ENCODE measurements around the gene SUMO3. TPM values are rescaled to one million over a fixed set of nuclear protein-coding genes. Genes with fewer than 3 reads are reported as not detected.

The SUMO3 gene
- total RNA-seq, 2 experiments from 2014 or later, result 83.4 to 84.9 TPM

DNA sequence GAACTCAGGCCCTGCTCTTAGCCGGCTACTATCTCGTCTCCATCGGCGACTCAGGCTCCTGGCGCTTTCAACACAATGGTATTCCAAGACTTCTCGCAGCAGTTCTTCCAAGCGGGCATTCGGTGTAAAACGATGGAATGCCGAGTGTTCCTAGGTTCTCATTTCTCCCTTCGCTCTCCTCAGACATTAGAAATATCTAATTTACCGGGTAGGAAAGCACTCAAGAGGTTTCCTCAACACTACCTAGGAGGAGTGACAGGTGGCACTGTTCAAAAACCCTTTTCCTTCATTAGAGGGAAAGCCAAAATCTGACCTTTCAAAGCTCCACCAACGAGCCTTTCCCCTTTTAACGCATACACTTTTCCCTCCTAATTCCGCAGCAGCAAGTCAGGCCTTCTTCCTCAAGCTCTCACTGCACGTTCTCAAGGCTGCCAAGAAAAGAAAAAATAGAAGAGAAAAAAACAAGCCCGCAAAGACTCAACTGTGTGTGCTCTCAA, 16.8 kb downstream of the SUMO3 start:
- intact Hi-C loops (cut with DNase I, micrococcal nuclease), result loop anchor here (1.0 to 5.0 kb wide), 10 partner anchors 16 to 462 kb away; partner anchors contain the start of genes CFAP410 (in 1 of the 2), ITGB2 (in 1 of the 2), PTTG1IP (in 1 of the 2) and SLX9 (in 1 of the 2)

DNA sequence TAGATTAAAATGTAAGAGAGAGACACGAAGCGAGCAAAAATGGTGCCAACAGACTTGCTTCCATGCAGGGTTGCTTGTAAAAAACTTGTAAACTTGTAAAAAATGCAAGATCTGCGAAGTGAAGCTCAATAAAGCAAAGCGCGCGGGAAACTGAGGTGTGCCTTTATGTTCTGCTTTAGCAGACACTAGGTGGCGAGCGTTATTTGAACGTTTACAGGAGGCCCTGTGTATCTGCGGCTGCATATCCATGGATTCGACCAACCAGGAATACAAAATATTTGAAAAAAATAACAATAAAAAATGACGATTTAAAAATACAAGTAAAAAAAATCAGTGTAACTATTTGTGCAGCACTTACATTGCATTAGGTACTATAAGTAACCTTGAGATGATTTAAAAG, 17.8 kb downstream of the SUMO3 start:
- CTCF ChIA-PET, result interaction anchor here (0.8 to 3.1 kb wide), 18 partner anchors 8 to 290 kb away, joined by 3 to 19 read pairs (median 4); partner anchors contain the start of genes PTTG1IP and SLX9
- peak overlapping the region; percentile 90 for H3K27ac Mint-ChIP-seq
- peaks cover 70% of the 10 kb centered on the region for H3K4me1 Mint-ChIP-seq
- H3K4me3 Mint-ChIP-seq, result peak overlapping the region; percentile 94
- H3K9me3 Mint-ChIP-seq (ENCODE audit: low read depth), result no peaks in the 10 kb centered on the region
- peaks cover 60% of the 10 kb centered on the region for H3K36me3 Mint-ChIP-seq (ENCODE audit: low read depth)
- POLR2A ChIA-PET, result no interaction called here
- H3K27me3 Mint-ChIP-seq, result no peaks in the 10 kb centered on the region
- intact Hi-C loops (cut with DNase I, micrococcal nuclease), result loop anchor here (2.0 to 5.0 kb wide), 4 partner anchors 47 to 277 kb away; partner anchors contain the start of gene ITGB2 (in 1 of the 2)
- DNase-seq (peak; percentile 50), ATAC-seq (no peak)

More for the DNA sequence above, 16.8 kb downstream of the SUMO3 start:
- peak; percentile 50 for ATAC-seq
- Mint-ChIP-seq H3K27me3 (no peaks in the 10 kb centered on the region), H3K4me3 (peak overlapping the region; percentile 94), H3K27ac (peak overlapping the region; percentile 90), H3K9me3 (ENCODE audit: low read depth) (no peaks in the 10 kb centered on the region), H3K4me1 (peaks cover 61% of the 10 kb centered on the region), H3K36me3 (ENCODE audit: low read depth) (peaks cover 64% of the 10 kb centered on the region)
- CTCF ChIA-PET, result interaction anchor here (0.6 to 3.1 kb wide), 26 partner anchors 8 to 307 kb away, joined by 3 to 19 read pairs (median 4); partner anchors contain the start of genes PTTG1IP and SLX9
- peak; percentile 23 for DNase-seq
- POLR2A ChIA-PET, result interaction anchor here (1.0 to 1.5 kb wide), 3 partner anchors 14 to 73 kb away, joined by 3 to 6 read pairs (median 4); partner anchors contain the start of gene PTTG1IP

DNA sequence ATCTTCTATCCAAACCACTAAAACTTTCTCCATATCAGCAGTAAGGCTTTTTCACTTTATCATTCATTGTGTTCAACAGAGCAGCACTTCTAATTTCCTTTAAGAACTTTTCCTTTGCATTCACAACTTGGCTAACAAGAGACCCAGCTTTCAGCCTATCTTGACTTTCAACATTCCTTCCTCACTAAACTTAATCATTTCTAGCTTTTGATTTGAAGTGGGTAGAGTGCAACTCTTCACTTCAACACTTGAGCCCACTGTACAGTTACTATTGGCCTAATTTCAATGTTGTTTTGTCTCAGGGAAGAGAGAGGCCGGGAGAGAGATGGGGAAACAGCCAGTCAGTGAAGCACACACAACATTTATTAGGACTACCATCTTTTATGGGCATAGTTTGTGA, 18.2 kb downstream of the SUMO3 start:
- POLR2A ChIA-PET, result no interaction called here
- H3K4me3 Mint-ChIP-seq, result peak overlapping the region; percentile 94
- no peak for ATAC-seq

DNA sequence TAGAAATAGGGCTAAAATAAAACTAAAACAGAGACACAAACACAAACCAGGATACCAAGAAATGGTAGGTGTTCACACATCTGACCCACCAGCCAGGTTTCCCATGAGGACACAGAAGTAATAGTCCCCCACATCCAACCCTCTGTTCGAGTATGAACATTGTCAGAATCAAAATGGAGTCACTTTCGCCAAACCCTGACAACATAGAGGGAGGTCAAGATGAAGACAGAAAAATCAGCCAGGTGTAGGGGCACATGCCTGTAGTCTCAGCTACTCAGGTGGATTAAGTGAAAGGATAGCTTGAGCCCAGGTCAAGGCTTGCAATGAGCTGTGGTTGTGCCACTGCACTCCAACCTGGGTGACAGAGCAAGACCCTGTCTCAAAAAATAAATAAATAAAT, 20.1 kb downstream of the SUMO3 start:
- no peak for ATAC-seq
- Mint-ChIP-seq H3K36me3 (ENCODE audit: low read depth) (peaks cover 48% of the 10 kb centered on the region), H3K27ac (no peak overlapping the region), H3K4me3 (no peak overlapping the region), H3K4me1 (peaks cover 71% of the 10 kb centered on the region), H3K9me3 (ENCODE audit: low read depth) (no peaks in the 10 kb centered on the region), H3K27me3 (no peaks in the 10 kb centered on the region)
- no peak for DNase-seq
- ChIA-PET POLR2A (no interaction called here), CTCF (interaction anchor here (1.0 kb wide), 1 partner anchor 287 kb away, joined by 3 read pairs; no protein-coding TSS in a partner anchor)
- intact Hi-C loops (cut with DNase I, micrococcal nuclease), result no loop called here

More for the DNA sequence above, 18.2 kb downstream of the SUMO3 start:
- peaks cover 70% of the 10 kb centered on the region for H3K4me1 Mint-ChIP-seq
- peaks cover 56% of the 10 kb centered on the region for H3K36me3 Mint-ChIP-seq (ENCODE audit: low read depth)
- no peaks in the 10 kb centered on the region for H3K27me3 Mint-ChIP-seq
- no peak for DNase-seq
- peak overlapping the region; percentile 66 for H3K27ac Mint-ChIP-seq
- CTCF ChIA-PET, result interaction anchor here (0.7 to 3.1 kb wide), 17 partner anchors 8 to 289 kb away, joined by 3 to 19 read pairs (median 4); partner anchors contain the start of genes PTTG1IP and SLX9
- no peaks in the 10 kb centered on the region for H3K9me3 Mint-ChIP-seq (ENCODE audit: low read depth)
- intact Hi-C loops (cut with DNase I, micrococcal nuclease), result loop anchor here (2.0 to 5.0 kb wide), 4 partner anchors 47 to 278 kb away; partner anchors contain the start of gene ITGB2 (in 1 of the 2)

DNA sequence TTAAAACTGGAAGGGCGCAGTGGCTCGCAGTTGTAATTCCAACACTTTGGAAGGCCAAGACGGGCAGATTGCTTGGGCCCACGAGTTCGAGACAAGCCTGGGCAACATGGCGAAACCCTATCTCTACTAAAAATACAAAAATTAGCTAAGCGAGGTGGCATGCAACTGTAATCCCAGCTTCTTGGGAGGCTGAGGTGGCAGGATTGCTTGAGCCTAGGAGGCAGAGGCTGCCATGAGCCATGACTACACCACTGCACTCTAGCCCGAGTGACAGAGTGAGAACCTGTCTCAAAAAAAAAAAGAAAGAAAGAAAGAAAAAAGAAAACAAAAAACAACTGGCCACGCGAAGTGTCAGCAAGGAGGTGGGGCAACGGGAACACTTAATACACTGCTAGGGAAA, 22.5 kb downstream of the SUMO3 start:
- Mint-ChIP-seq H3K27ac (no peak overlapping the region), H3K4me1 (peaks cover 79% of the 10 kb centered on the region), H3K9me3 (ENCODE audit: low read depth) (no peaks in the 10 kb centered on the region), H3K27me3 (no peaks in the 10 kb centered on the region), H3K36me3 (ENCODE audit: low read depth) (peaks cover 55% of the 10 kb centered on the region), H3K4me3 (no peak overlapping the region)
- intact Hi-C loops (cut with DNase I, micrococcal nuclease), result no loop called here
- no peak for ATAC-seq
- DNase-seq, result no peak
- POLR2A ChIA-PET, result no interaction called here
- CTCF ChIA-PET, result no interaction called here

DNA sequence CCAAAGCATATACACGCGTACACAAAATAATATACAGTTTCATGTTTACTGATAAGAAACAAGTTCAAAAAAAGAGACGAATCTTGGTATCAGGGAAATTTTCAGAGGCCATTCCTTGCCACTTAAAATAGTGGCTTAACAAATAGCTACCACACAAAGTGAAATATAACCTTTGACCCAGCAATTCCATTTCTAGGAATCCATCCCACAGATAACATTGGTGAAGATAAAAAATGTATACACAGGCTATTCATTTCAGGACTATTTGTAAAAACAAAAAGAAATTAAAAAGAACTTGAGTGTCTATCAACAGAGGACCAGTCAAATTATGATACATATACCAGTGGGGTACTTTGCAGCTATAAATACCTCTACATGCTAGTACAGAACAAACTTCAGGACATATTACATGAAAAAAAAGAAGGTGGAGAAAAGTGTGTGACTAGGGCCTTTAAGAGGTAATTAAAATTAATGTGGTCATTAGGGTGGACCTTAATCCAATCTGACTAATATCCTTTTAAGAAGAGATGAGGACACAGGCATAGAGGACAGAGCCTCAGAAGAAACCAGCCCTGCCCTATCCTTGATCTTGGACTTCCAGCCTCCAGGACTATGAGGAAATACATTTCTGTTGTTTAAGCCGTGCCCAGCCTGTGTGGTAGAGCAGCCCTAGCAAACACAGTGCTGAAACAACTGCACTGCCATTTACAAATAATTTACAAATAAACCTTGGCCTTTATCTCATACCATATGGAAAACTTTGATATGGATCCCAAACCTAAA, 24.1 kb downstream of the SUMO3 start:
- Mint-ChIP-seq H3K4me3 (no peak overlapping the region), H3K4me1 (peaks cover 75% of the 10 kb centered on the region), H3K27me3 (no peaks in the 10 kb centered on the region), H3K9me3 (ENCODE audit: low read depth) (no peaks in the 10 kb centered on the region), H3K36me3 (ENCODE audit: low read depth) (peaks cover 44% of the 10 kb centered on the region), H3K27ac (peak overlapping the region; percentile 38)
- ChIA-PET POLR2A (interaction anchor here (0.5 to 0.7 kb wide), 3 partner anchors 8 to 29 kb away, joined by 3 to 4 read pairs (median 3); no protein-coding TSS in a partner anchor), CTCF (interaction anchor here (0.6 to 2.2 kb wide), 53 partner anchors 8 to 803 kb away, joined by 3 to 26 read pairs (median 4); partner anchors contain the start of genes PTTG1IP, TSPEAR and UBE2G2)
- peak; percentile 17 for ATAC-seq
- no peak for DNase-seq
- intact Hi-C loops (cut with DNase I, micrococcal nuclease), result loop anchor here (1.0 kb wide), 2 partner anchors 282 to 283 kb away; no protein-coding TSS in a partner anchor

DNA sequence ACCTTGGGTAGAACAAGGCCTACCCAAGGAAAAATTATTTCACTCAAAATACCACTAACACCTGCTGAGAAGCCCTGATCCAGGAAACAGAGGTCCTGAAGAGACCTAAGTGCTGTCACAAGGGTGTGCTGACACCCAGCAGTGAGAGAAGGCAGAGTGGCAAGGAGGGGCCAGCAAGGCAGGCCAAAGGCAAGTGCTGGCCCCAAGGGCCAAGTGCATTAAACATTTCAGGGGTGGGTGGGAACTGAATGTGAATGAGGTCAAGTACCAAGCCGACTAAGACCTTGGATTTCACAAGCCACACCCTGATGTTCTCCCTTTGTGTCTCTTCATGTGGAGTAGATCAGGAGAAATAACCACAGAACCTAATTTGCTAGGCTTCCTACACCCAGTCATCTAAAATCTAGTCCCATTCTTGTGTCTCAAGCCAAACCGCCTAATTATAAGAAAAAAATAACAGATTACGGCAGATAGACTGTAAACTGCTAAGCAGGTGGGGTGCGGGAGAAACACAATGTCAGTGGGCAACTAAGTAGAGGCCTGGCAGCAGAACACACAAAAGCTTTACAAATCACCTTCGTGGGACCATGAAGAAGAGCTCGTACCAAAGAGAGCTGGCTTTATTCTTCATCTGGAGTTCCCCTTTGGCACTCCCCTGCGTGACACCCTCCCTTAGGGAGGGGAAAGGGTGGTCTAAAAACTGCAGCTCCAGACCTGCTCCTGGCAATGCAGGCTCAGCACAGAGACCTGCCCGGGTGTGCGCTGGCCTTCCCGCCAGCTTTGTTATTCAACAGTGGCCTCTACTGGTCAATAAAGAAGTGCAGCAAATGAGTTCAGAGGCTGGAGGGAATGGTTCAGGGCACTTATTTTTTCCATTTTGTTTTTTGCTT, 24.9 kb downstream of the SUMO3 start:
- peak; percentile 92 for ATAC-seq
- H3K9me3 Mint-ChIP-seq (ENCODE audit: low read depth), result no peaks in the 10 kb centered on the region
- H3K27me3 Mint-ChIP-seq, result no peaks in the 10 kb centered on the region
- POLR2A ChIA-PET, result interaction anchor here (0.6 to 0.7 kb wide), 3 partner anchors 9 to 300 kb away, joined by 3 to 4 read pairs (median 3); no protein-coding TSS in a partner anchor
- H3K4me3 Mint-ChIP-seq, result no peak overlapping the region
- peaks cover 37% of the 10 kb centered on the region for H3K36me3 Mint-ChIP-seq (ENCODE audit: low read depth)
- CTCF ChIA-PET, result interaction anchor here (0.6 to 2.2 kb wide), 53 partner anchors 8 to 855 kb away, joined by 3 to 26 read pairs (median 4); partner anchors contain the start of genes PTTG1IP, TSPEAR and UBE2G2
- peaks cover 67% of the 10 kb centered on the region for H3K4me1 Mint-ChIP-seq
- intact Hi-C loops (cut with DNase I, micrococcal nuclease), result loop anchor here (1.0 kb wide), 2 partner anchors 282 to 283 kb away; no protein-coding TSS in a partner anchor
- DNase-seq, result peak; percentile 71
- peak overlapping the region; percentile 53 for H3K27ac Mint-ChIP-seq

DNA sequence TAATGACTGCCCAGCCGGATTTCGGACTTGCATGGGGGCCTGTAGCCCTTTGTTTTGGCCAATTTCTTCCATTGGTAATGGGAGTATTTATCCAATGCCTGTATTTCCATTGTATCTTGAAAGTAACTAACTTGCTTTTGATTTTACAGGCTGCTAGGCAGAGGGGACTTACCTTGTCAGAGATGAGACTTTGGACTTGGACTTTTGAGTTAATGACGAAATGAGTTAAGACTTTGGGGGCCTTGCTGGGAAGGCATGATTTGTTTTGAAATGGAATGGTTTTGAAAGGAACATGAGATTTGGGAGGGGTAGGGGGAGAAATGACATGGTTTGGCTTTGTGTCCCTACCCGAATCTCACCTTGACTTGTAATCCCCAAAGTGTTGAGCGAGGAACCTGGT, 25.9 kb downstream of the SUMO3 start:
- Mint-ChIP-seq H3K4me3 (no peak overlapping the region), H3K4me1 (peaks cover 61% of the 10 kb centered on the region), H3K27me3 (no peaks in the 10 kb centered on the region), H3K9me3 (ENCODE audit: low read depth) (no peaks in the 10 kb centered on the region), H3K27ac (peak overlapping the region; percentile 42), H3K36me3 (ENCODE audit: low read depth) (peaks cover 36% of the 10 kb centered on the region)
- ChIA-PET CTCF (interaction anchor here (0.7 to 1.3 kb wide), 2 partner anchors 8 to 281 kb away, joined by 3 to 4 read pairs; no protein-coding TSS in a partner anchor), POLR2A (interaction anchor here (0.7 kb wide), 1 partner anchor 276 kb away, joined by 3 read pairs; no protein-coding TSS in a partner anchor)
- intact Hi-C loops (cut with DNase I, micrococcal nuclease), result no loop called here
- ATAC-seq (no peak), DNase-seq (no peak)

DNA sequence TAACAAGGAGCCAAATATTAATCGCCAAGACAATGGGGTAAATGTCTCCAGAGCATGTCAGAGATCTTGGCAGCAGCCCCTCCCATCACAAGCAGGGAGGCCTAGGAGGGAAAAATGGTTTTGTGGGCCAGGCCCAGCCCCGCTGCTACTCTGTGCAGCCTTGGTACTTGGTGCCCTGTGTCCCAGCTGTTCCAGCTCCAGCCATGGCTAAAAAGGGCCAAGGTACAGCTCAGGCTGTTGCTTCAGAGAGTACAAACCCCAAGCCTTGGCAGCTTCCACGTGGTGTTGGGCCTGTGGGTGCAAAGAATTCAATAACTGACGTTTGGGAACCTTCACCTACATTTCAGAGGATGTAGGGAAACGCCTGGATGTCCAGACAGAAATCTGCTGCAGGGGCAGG, 26.6 kb downstream of the SUMO3 start:
- Mint-ChIP-seq H3K9me3 (ENCODE audit: low read depth) (no peaks in the 10 kb centered on the region), H3K27ac (no peak overlapping the region), H3K27me3 (no peaks in the 10 kb centered on the region), H3K4me1 (peaks cover 54% of the 10 kb centered on the region), H3K36me3 (ENCODE audit: low read depth) (peaks cover 33% of the 10 kb centered on the region), H3K4me3 (no peak overlapping the region)
- ATAC-seq, result no peak
- intact Hi-C loops (cut with DNase I, micrococcal nuclease), result no loop called here
- ChIA-PET POLR2A (interaction anchor here (0.7 kb wide), 1 partner anchor 275 kb away, joined by 3 read pairs; no protein-coding TSS in a partner anchor), CTCF (interaction anchor here (0.7 to 1.3 kb wide), 2 partner anchors 9 to 281 kb away, joined by 3 to 4 read pairs; no protein-coding TSS in a partner anchor)
- DNase-seq, result no peak

DNA sequence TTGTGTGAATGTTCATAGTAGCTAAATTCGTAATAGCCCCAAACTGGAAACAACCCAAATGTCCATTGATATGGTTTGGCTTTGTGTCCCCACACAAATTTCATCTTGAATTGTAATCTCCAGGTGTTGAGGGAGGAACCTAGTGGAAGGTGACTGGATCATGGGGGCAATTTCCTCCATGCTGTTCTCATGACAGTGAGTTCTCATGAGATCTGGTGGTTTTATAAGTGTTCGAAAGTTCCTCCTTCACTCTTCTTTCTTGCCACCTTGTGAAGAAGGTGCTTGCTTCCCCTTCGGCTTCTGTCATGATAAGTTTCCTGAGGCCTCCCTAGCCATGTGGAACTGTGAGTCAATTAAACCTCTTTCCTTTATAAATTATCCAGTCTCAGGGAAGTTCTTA, 27.5 kb downstream of the SUMO3 start:
- no peak overlapping the region for H3K4me3 Mint-ChIP-seq
- ChIA-PET POLR2A (no interaction called here), CTCF (interaction anchor here (0.6 to 1.4 kb wide), 4 partner anchors 10 to 457 kb away, joined by 3 to 4 read pairs (median 3); partner anchors contain the start of gene UBE2G2)
- H3K36me3 Mint-ChIP-seq (ENCODE audit: low read depth), result peaks cover 34% of the 10 kb centered on the region
- H3K27ac Mint-ChIP-seq, result no peak overlapping the region
- H3K27me3 Mint-ChIP-seq, result no peaks in the 10 kb centered on the region
- intact Hi-C loops (cut with DNase I, micrococcal nuclease), result no loop called here
- ATAC-seq (no peak), DNase-seq (no peak)
- peaks cover 45% of the 10 kb centered on the region for H3K4me1 Mint-ChIP-seq
- H3K9me3 Mint-ChIP-seq (ENCODE audit: low read depth), result no peaks in the 10 kb centered on the region
